Measurements from ENCODE around the gene MATN1. TPM values are rescaled to one million over a fixed set of nuclear protein-coding genes. Genes with fewer than 3 reads are reported as not detected.
"Not testable (repeated sequence)": the region's sequence is repeated elsewhere in the genome, so short reads cannot be mapped to it uniquely, and the experiment has no call there.

Gene MATN1
- total RNA-seq, 1 donor from 2014 or later: 0.70 TPM

- Mint-ChIP-seq H3K27me3 (ENCODE audit: insufficient read depth) (peaks cover 39% of the 10 kb centered on the region), H3K9me3 (no peaks in the 10 kb centered on the region), H3K4me1 (ENCODE audit: low read depth) (no peaks in the 10 kb centered on the region), H3K4me3 (no peak overlapping the region), H3K36me3 (ENCODE audit: low read depth) (no peaks in the 10 kb centered on the region), H3K27ac (no peak overlapping the region)
- DNase-seq (ENCODE audit: low spot score): no peak
- intact Hi-C loops (cut with micrococcal nuclease): no loop called here
These were observed 33.3 kb downstream of the MATN1 start for GRCh38 chr1:30689901-30690645.

GRCh38 chr1:30688920-30689794, 34.2 kb downstream of the MATN1 start:
- Mint-ChIP-seq H3K9me3 (no peaks in the 10 kb centered on the region), H3K27ac (no peak overlapping the region), H3K36me3 (ENCODE audit: low read depth) (no peaks in the 10 kb centered on the region), H3K4me3 (no peak overlapping the region), H3K27me3 (ENCODE audit: insufficient read depth) (peaks cover 45% of the 10 kb centered on the region), H3K4me1 (ENCODE audit: low read depth) (no peaks in the 10 kb centered on the region)
- intact Hi-C loops (cut with micrococcal nuclease): no loop called here
- DNase-seq (ENCODE audit: low spot score): no peak

DNA sequence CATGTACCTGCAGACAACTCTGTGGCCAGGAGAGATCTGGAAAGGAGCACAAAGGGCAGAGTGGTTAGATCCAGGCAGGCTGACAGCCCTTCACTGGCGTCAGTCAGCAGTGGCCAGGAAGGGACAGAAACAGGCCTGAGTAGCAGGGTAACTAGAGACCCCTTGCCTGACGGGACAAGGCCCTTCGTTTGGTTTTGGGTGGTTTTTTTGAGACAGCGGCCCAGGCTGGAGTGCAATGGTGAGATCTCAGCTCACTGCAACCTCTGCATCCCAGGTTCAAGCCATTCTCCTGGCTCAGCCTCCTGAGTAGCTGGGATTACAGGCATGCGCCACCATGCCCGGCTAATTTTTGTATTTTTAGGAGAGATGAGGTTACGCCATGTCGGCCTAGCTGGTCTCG, 34.9 kb downstream of the MATN1 start:
- H3K4me1 Mint-ChIP-seq (ENCODE audit: low read depth); DNase-seq (ENCODE audit: low spot score); intact Hi-C loops (cut with micrococcal nuclease); H3K27ac Mint-ChIP-seq; H3K4me3 Mint-ChIP-seq; H3K9me3 Mint-ChIP-seq; H3K36me3 Mint-ChIP-seq (ENCODE audit: low read depth): not testable (repeated sequence)
- peaks cover 47% of the 10 kb centered on the region for H3K27me3 Mint-ChIP-seq (ENCODE audit: insufficient read depth)

DNA sequence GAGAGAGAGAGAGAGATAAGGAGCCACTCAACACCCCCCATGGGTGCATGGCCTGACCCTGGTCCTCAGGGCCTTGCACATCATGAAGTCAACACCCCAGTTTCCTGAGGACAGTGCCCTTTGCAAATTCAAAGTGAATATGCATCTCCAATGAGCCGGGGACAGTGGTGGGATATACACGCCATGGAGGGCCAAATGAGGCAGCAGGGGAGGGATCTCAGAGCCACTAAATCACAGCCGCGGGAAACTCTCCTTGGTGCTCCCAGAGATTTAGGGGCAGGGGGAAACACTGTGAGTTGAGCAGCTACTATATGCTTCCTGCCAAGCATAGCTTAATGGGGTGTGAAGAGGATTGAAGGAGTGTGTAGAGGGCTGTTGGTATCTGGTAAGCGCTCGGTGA, 35.5 kb downstream of the MATN1 start:
- Mint-ChIP-seq H3K36me3 (ENCODE audit: low read depth) (no peaks in the 10 kb centered on the region), H3K9me3 (no peaks in the 10 kb centered on the region), H3K4me1 (ENCODE audit: low read depth) (no peaks in the 10 kb centered on the region), H3K4me3 (no peak overlapping the region), H3K27me3 (ENCODE audit: insufficient read depth) (peaks cover 46% of the 10 kb centered on the region), H3K27ac (no peak overlapping the region)
- DNase-seq (ENCODE audit: low spot score): no peak
- intact Hi-C loops (cut with micrococcal nuclease): no loop called here

DNA sequence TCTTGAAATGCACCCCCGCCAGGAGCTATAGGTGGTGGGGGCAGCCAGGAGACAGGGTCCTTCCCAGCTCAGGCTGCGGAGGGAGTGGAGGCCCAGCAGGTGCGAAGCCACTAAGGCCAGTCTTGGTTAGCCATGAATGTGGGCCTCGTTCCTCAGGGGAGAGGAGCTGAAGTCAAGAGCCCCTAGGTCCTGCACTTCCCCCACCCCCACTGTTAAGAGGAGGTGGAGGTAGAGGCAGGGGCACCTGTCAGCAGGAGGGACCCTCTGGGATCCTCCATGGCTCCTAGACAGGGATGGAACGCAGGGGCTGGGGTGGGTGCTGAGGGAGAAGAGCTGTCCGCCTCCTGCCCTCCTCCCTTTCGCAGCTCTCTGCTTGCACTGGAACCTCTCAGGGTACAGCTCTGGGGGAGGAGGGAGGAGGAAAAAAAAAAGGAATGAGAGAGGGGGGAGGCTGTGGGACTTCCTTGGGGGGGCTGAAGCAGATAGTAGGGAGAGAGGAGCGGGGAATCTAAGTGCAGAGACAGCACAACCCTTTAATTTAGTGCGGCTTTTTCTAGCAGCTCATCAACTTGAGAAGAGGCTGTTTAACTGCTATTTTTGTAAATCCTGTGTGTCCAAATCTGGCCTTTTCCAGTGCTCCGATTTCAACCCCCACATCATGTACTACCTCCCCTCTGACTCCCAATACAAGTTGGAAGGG, 37.0 kb downstream of the MATN1 start:
- intact Hi-C loops (cut with micrococcal nuclease): no loop called here
- peaks cover 52% of the 10 kb centered on the region for H3K27me3 Mint-ChIP-seq (ENCODE audit: insufficient read depth)
- no peak for DNase-seq (ENCODE audit: low spot score)
- no peak overlapping the region for H3K4me3 Mint-ChIP-seq
- no peaks in the 10 kb centered on the region for H3K4me1 Mint-ChIP-seq (ENCODE audit: low read depth)
- no peak overlapping the region for H3K27ac Mint-ChIP-seq
- H3K9me3 Mint-ChIP-seq: no peaks in the 10 kb centered on the region
- H3K36me3 Mint-ChIP-seq (ENCODE audit: low read depth): no peaks in the 10 kb centered on the region

DNA sequence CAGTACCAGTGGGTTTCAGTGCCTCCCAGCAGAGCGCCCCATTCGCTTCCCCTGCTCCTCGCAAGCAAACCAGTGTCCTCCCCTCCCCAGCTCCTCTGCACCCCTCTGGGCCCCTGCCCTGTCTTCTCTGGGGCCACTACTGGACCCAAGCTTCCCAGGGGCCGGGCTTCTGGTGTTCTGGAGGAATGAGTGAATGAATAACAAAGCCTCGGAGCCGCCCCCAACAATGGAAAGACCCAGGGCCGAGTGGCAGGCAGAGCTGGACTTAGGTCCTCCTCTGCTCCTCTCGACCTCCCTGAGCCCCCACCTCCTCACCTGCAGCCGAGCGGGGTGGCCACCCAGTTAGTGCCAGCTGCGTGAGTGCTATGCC, 37.6 kb downstream of the MATN1 start:
- intact Hi-C loops (cut with micrococcal nuclease): no loop called here
- Mint-ChIP-seq H3K9me3 (no peaks in the 10 kb centered on the region), H3K4me3 (no peak overlapping the region), H3K27me3 (ENCODE audit: insufficient read depth) (peaks cover 52% of the 10 kb centered on the region), H3K36me3 (ENCODE audit: low read depth) (no peaks in the 10 kb centered on the region), H3K27ac (no peak overlapping the region), H3K4me1 (ENCODE audit: low read depth) (no peaks in the 10 kb centered on the region)
- no peak for DNase-seq (ENCODE audit: low spot score)

GRCh38 chr1:30684881-30685795, 38.2 kb downstream of the MATN1 start:
- H3K27me3 Mint-ChIP-seq (ENCODE audit: insufficient read depth): peaks cover 52% of the 10 kb centered on the region
- no peak overlapping the region for H3K4me3 Mint-ChIP-seq
- no peak for DNase-seq (ENCODE audit: low spot score)
- H3K36me3 Mint-ChIP-seq (ENCODE audit: low read depth): no peaks in the 10 kb centered on the region
- H3K27ac Mint-ChIP-seq: no peak overlapping the region
- intact Hi-C loops (cut with micrococcal nuclease): no loop called here
- no peaks in the 10 kb centered on the region for H3K4me1 Mint-ChIP-seq (ENCODE audit: low read depth)
- H3K9me3 Mint-ChIP-seq: no peaks in the 10 kb centered on the region

- intact Hi-C loops (cut with micrococcal nuclease): no loop called here
- DNase-seq (ENCODE audit: low spot score): no peak
- Mint-ChIP-seq H3K36me3 (ENCODE audit: low read depth) (no peaks in the 10 kb centered on the region), H3K27ac (no peak overlapping the region), H3K4me3 (no peak overlapping the region), H3K9me3 (no peaks in the 10 kb centered on the region), H3K27me3 (ENCODE audit: insufficient read depth) (peaks cover 51% of the 10 kb centered on the region), H3K4me1 (ENCODE audit: low read depth) (no peaks in the 10 kb centered on the region)
These were observed 39.1 kb downstream of the MATN1 start for GRCh38 chr1:30684259-30684658.

- Mint-ChIP-seq H3K27me3 (ENCODE audit: insufficient read depth) (peaks cover 49% of the 10 kb centered on the region), H3K4me3 (no peak overlapping the region)
- no peak for DNase-seq (ENCODE audit: low spot score)
These were observed 39.7 kb downstream of the MATN1 start for GRCh38 chr1:30683699-30684098.

DNA sequence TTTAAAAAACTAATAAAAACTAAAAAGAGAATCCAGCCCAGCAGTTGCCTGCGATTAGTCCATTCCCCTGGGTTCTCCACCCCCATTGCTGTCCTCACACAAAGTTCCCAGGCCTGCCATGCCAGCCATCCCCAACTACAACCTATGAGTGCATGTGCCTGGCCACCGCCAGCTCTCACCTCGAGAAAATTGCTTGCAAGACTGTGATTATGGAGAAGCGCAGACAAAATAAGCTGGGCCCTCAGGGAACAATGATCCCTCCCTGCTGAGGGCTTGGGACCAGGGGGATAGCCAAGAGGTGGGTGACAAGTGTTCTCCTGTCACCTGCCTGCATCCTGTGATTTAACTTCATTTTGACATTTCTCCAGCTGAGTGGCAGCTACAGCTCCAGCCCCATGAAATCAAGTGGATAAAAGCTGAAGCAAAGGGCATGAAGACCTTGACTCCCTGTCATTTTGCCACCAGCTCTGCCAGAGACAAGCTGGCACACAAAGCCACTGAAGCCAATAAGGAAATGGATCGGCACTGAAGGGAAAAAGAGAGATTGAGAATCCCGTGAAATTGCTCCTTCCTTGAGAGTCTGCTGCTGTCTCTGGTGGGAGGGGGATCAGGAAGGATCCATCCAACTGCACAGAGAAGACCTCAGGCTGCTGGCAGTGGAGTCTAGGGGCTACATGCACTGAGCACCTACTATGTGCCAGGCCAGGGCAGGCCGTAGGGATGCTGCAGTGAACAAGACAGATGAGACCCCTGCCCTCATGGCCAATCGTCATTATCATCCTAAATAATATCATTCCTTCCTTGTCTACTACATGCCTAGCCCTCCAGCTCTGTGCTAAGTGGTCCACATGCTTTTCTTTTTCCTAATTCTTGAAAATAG, 40.7 kb downstream of the MATN1 start:
- no peaks in the 10 kb centered on the region for H3K4me1 Mint-ChIP-seq (ENCODE audit: low read depth)
- H3K27me3 Mint-ChIP-seq (ENCODE audit: insufficient read depth): peaks cover 41% of the 10 kb centered on the region
- H3K9me3 Mint-ChIP-seq: no peaks in the 10 kb centered on the region
- no peak for DNase-seq (ENCODE audit: low spot score)
- no peak overlapping the region for H3K4me3 Mint-ChIP-seq
- no peaks in the 10 kb centered on the region for H3K36me3 Mint-ChIP-seq (ENCODE audit: low read depth)
- intact Hi-C loops (cut with micrococcal nuclease): no loop called here
- no peak overlapping the region for H3K27ac Mint-ChIP-seq

More at GRCh38 chr1:30683699-30684098, 39.7 kb downstream of the MATN1 start:
- no peaks in the 10 kb centered on the region for H3K9me3 Mint-ChIP-seq
- no peak overlapping the region for H3K27ac Mint-ChIP-seq
- intact Hi-C loops (cut with micrococcal nuclease): no loop called here
- no peaks in the 10 kb centered on the region for H3K4me1 Mint-ChIP-seq (ENCODE audit: low read depth)
- no peaks in the 10 kb centered on the region for H3K36me3 Mint-ChIP-seq (ENCODE audit: low read depth)

GRCh38 chr1:30681782-30682181, 41.6 kb downstream of the MATN1 start:
- DNase-seq (ENCODE audit: low spot score): no peak
- Mint-ChIP-seq H3K36me3 (ENCODE audit: low read depth) (no peaks in the 10 kb centered on the region), H3K4me1 (ENCODE audit: low read depth) (no peaks in the 10 kb centered on the region), H3K27me3 (ENCODE audit: insufficient read depth) (peaks cover 35% of the 10 kb centered on the region), H3K9me3 (no peaks in the 10 kb centered on the region), H3K4me3 (no peak overlapping the region), H3K27ac (no peak overlapping the region)
- intact Hi-C loops (cut with micrococcal nuclease): no loop called here
